ENCODE measurements around the gene EWSR1. TPM values are rescaled to one million over a fixed set of nuclear protein-coding genes. Genes with fewer than 3 reads are reported as not detected.
"Not testable (repeated sequence)": the region's sequence is repeated elsewhere in the genome, so short reads cannot be mapped to it uniquely, and the experiment has no call there.

The EWSR1 gene
- polyA plus RNA-seq, 3 donors: 81.2 to 280 (median 136) TPM

DNA sequence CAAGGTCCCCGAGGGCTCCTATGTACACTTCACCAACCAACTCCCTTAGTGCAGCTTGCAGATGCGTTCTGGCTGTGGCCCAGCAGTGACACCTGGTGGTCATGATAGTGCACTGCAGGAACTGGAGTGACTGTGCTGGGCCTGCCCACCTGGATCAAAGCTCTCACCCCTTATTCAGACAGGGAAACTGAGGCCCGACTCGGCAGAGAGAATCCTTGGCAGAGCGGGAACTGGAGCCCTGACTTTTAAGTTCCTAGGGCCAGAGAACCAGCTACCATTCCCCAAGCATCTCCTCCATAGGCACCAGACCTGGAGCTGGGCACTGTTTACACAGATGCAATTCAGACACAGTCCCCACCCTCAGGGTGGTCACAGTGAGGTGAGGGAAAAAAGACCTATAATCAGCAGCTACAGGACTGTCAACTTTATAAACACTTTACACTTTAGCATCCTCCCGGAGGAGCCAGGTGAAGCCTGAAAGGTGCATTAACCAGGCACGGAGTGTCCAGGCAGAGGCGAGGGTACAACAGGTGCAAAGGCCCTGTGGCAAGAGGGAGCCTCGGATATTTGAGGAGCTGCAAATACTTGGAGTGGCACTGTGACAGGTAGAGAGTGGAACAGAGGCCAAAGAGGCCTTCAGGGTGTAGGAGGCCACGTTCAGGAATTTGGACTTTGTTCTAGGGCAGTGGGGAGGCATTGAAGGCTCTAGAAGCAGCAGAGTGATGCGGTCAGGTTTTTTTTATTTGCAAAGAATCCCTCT, 22.3 kb upstream of the EWSR1 start:
- H3K27ac Mint-ChIP-seq: peak overlapping the region in 1 of 7 donors; percentile 4
- no peaks in the 10 kb centered on the region for H4K20me1 ChIP-seq (ENCODE audit: insufficient read depth, low read length)
- peak; percentile 34 to 57 (median 53) for DNase-seq
- H3K4me1 ChIP-seq (ENCODE audit: control insufficient read depth in 1 of 2, insufficient read depth in 2 of 2, low read length in 2 of 2): no peaks in the 10 kb centered on the region
- H3K27me3 Mint-ChIP-seq (ENCODE audit: low read depth in 3 of 3): peaks cover 0 to 4% (median 0%) of the 10 kb centered on the region in 3 donors
- H3K4me3 Mint-ChIP-seq: no peak overlapping the region
- no peak overlapping the region for H3K27ac ChIP-seq (ENCODE audit: low read depth in 1 of 2, low read length in 2 of 2)
- no peak overlapping the region for H3K4me3 ChIP-seq (replicated peaks in 1 of 3; ENCODE audit: low read depth in 2 of 3, low read length in 3 of 3)
- H3K27me3 ChIP-seq (ENCODE audit: control insufficient read depth in 2 of 2, insufficient read depth in 2 of 2, low read length in 2 of 2): no peaks in the 10 kb centered on the region
- WGBS (ENCODE audit: insufficient coverage): 55% methylated on average over 10 of the region's 11 CpGs
- no peak overlapping the region for H3K9ac ChIP-seq (ENCODE audit: insufficient read depth, low read length, poor library complexity, severe bottlenecking)
- H3K36me3 ChIP-seq (replicated peaks in 1 of 2; ENCODE audit: control insufficient read depth in 1 of 2, insufficient read depth in 2 of 2, low read length in 2 of 2): no peaks in the 10 kb centered on the region
- H3K4me1 Mint-ChIP-seq: no peaks in the 10 kb centered on the region
- H3K9me3 Mint-ChIP-seq: peaks cover 4 to 19% (median 10%) of the 10 kb centered on the region in 7 donors
- no peaks in the 10 kb centered on the region for H3K36me3 Mint-ChIP-seq
- no peak overlapping the region for H3K4me2 ChIP-seq (replicated peaks; ENCODE audit: extremely low read depth, low read length, poor library complexity, severe bottlenecking)
- H2AFZ ChIP-seq (ENCODE audit: insufficient read depth, low read depth, low read length, poor library complexity, severe bottlenecking): no peak overlapping the region
- peak; percentile 96 for TF ChIP-seq CTCF (IDR thresholded peaks at IDR 0.05)
- peaks cover 0 to 5% of the 10 kb centered on the region in 2 donors for H3K9me3 ChIP-seq (replicated peaks in 1 of 2; ENCODE audit: control insufficient read depth in 1 of 2, insufficient read depth in 1 of 2, low read length in 2 of 2)
- intact Hi-C loops (cut with micrococcal nuclease): loop anchor here (2.0 to 10.0 kb wide), 2 partner anchors 641 to 645 kb away; no protein-coding TSS in a partner anchor
- no peaks in the 10 kb centered on the region for H3K79me2 ChIP-seq (ENCODE audit: insufficient read depth, low read length)

DNA sequence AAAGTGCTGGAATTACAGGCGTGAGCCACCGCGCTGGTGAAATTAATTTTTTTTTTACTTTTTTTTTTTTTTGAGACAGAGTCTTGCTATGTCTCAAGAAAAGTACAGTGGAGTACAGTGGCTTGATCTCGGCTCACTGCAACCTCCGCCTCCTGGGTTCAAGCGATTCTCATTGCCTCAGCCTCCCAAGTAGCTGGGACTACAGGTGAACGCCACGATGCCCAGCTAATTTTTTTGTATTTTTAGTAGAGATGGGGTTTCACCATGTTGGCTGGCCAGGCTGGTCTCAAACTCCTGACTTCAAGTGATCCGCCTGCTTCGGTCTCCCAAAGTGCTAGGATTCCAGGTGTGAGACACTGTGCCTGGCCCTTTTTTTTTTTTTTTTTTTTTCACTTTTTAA, 20.2 kb upstream of the EWSR1 start:
- H3K9me3 ChIP-seq (replicated peaks in 1 of 2; ENCODE audit: control insufficient read depth in 1 of 2, insufficient read depth in 1 of 2, low read length in 2 of 2): not testable (repeated sequence)

More for the DNA sequence above, 20.2 kb upstream of the EWSR1 start:
- not testable (repeated sequence) for H3K27ac ChIP-seq (ENCODE audit: low read depth in 1 of 2, low read length in 2 of 2); H3K4me1 Mint-ChIP-seq; H2AFZ ChIP-seq (ENCODE audit: insufficient read depth, low read depth, low read length, poor library complexity, severe bottlenecking); H3K4me1 ChIP-seq (ENCODE audit: control insufficient read depth in 1 of 2, insufficient read depth in 2 of 2, low read length in 2 of 2); H3K27ac Mint-ChIP-seq; H3K36me3 ChIP-seq (replicated peaks in 1 of 2; ENCODE audit: control insufficient read depth in 1 of 2, insufficient read depth in 2 of 2, low read length in 2 of 2); H3K4me3 ChIP-seq (replicated peaks in 1 of 3; ENCODE audit: low read depth in 2 of 3, low read length in 3 of 3); H3K9ac ChIP-seq (ENCODE audit: insufficient read depth, low read length, poor library complexity, severe bottlenecking); DNase-seq; H3K9me3 Mint-ChIP-seq; H4K20me1 ChIP-seq (ENCODE audit: insufficient read depth, low read length); H3K4me2 ChIP-seq (replicated peaks; ENCODE audit: extremely low read depth, low read length, poor library complexity, severe bottlenecking); H3K27me3 ChIP-seq (ENCODE audit: control insufficient read depth in 2 of 2, insufficient read depth in 2 of 2, low read length in 2 of 2); H3K36me3 Mint-ChIP-seq; H3K79me2 ChIP-seq (ENCODE audit: insufficient read depth, low read length); H3K27me3 Mint-ChIP-seq (ENCODE audit: low read depth in 3 of 3); H3K4me3 Mint-ChIP-seq
- WGBS (ENCODE audit: insufficient coverage): 92% methylated on average over 4 of the region's 10 CpGs
- intact Hi-C loops (cut with micrococcal nuclease): loop anchor here in 1 of 2 donors (10.0 kb wide), 1 partner anchor 643 kb away; no protein-coding TSS in a partner anchor
